K562 (cell line): ENCODE data around the gene SLC43A1. TPM values are rescaled to one million over a fixed set of nuclear protein-coding genes. Genes with fewer than 3 reads are reported as not detected.
A peak's percentile ranks its signal among the peaks of the same experiment; 100 is the strongest.

Experiments
- BHLHE40 ChIP-seq: IDR thresholded peaks from 2 replicates; pipeline ENCODE4 v1.6.1; 2011; ENCODE audit warnings: low read length, improper control_type of control experiment
- CEBPG ChIP-seq, 3 experiments: fragments of 200-800 bp in 1 of 3; sonication (Bioruptor generic) in 1 of 3; sonication (generic) in 1 of 3; formaldehyde crosslinking in 1 of 3; IDR thresholded peaks in 2 of 3; conservative IDR thresholded peaks in 1 of 3; 2 replicates each; pipeline versions ENCODE4 v1.6.1 to v1.8.0; 2016 to 2022; ENCODE audit warnings: missing compliant biosample characterization in 2 of 3, missing genetic modification characterization in 2 of 3, mild to moderate bottlenecking in 1 of 3, missing genetic modification reagents in 1 of 3
- CTBP1 ChIP-seq: fragments of 450-650 bp; IDR thresholded peaks from 2 replicates; pipeline ENCODE4 v1.6.1; 2016; ENCODE audit warnings: borderline replicate concordance
- CXXC5 ChIP-seq: fragments of 250-450 bp; sonication (Bioruptor Pico); IDR thresholded peaks from 2 replicates; pipeline ENCODE4 v1.8.0; 2022; ENCODE audit warnings: inconsistent platforms, mild to moderate bottlenecking, moderate library complexity
- ELF4 ChIP-seq: fragments of 450-650 bp; formaldehyde crosslinking; IDR thresholded peaks from 2 replicates; pipeline ENCODE4 v1.4.0; 2022; ENCODE audit warnings: missing genetic modification characterization
- HBP1 ChIP-seq: fragments of 450-650 bp; formaldehyde crosslinking; IDR thresholded peaks from 2 replicates; pipeline ENCODE4 v1.4.0; 2022; ENCODE audit warnings: missing genetic modification characterization
- L3MBTL2 ChIP-seq: fragments of 450-650 bp; IDR thresholded peaks from 2 replicates; pipeline ENCODE4 v1.6.1; 2016; ENCODE audit warnings: mild to moderate bottlenecking, moderate library complexity
- MCM7 ChIP-seq, 2 experiments: fragments of 450-650 bp; IDR thresholded peaks; 2 replicates each; pipeline ENCODE4 v1.6.1; 2016 to 2018
- NONO ChIP-seq, 2 experiments: fragments of 200-400 bp in 1 of 2; fragments of 450-650 bp in 1 of 2; formaldehyde crosslinking in 1 of 2; IDR thresholded peaks; 2 replicates each; pipeline ENCODE4 v1.6.1; 2017; ENCODE audit warnings: low read depth in 2 of 2, mild to moderate bottlenecking in 2 of 2, moderate library complexity in 2 of 2, low read length in 1 of 2
- PKNOX1 ChIP-seq: fragments of 450-650 bp; IDR thresholded peaks from 2 replicates; pipeline ENCODE4 v1.6.1; 2016
- POLR2G ChIP-seq: fragments of 200-400 bp; formaldehyde crosslinking; IDR thresholded peaks from 2 replicates; pipeline ENCODE4 v1.6.1; 2017; ENCODE audit warnings: low read depth, mild to moderate bottlenecking, antibody characterized with exemption, low read length, moderate library complexity
- RAD21 ChIP-seq, 2 experiments: fragments of 250-450 bp in 1 of 2; fragments of 450-650 bp in 1 of 2; sonication (Bioruptor Pico) in 1 of 2; formaldehyde crosslinking in 1 of 2; IDR thresholded peaks in 1 of 2; conservative IDR thresholded peaks in 1 of 2; 2 replicates each; pipeline versions ENCODE4 v1.4.0 to v1.8.0; 2020 to 2022; ENCODE audit warnings: mild to moderate bottlenecking in 2 of 2, moderate library complexity in 1 of 2
- RBM14 ChIP-seq: fragments of 200-400 bp; formaldehyde crosslinking; IDR thresholded peaks from 2 replicates; pipeline ENCODE4 v1.6.1; 2018; ENCODE audit warnings: low read depth, mild to moderate bottlenecking, low read length, moderate library complexity, borderline replicate concordance; ENCODE audit not compliant: insufficient read depth
- SMARCA4 ChIP-seq: fragments of 450-650 bp; IDR thresholded peaks from 2 replicates; pipeline ENCODE4 v1.6.1; 2016
- TCF15 ChIP-seq: fragments of 250-450 bp; sonication (Bioruptor Pico); IDR thresholded peaks from 2 replicates; pipeline ENCODE4 v1.8.0; 2022; ENCODE audit warnings: moderate library complexity, mild to moderate bottlenecking, inconsistent platforms
- ZBTB9 ChIP-seq: fragments of 450-650 bp; formaldehyde crosslinking; IDR thresholded peaks from 2 replicates; pipeline ENCODE4 v1.4.0; 2020; ENCODE audit warnings: mild to moderate bottlenecking, moderate library complexity
- ZNF143 ChIP-seq: sonication (generic); formaldehyde crosslinking; IDR thresholded peaks from 2 replicates; pipeline ENCODE4 v1.9.0; 2022; ENCODE audit warnings: mild to moderate bottlenecking, missing genetic modification reagents
- ZNF212 ChIP-seq: fragments of 450-650 bp; formaldehyde crosslinking; IDR thresholded peaks from 2 replicates; pipeline ENCODE4 v1.4.0; 2020; ENCODE audit warnings: mild to moderate bottlenecking
- ZNF740 ChIP-seq, 3 experiments: fragments of 200-800 bp in 1 of 3; sonication (Bioruptor generic) in 1 of 3; sonication (generic) in 1 of 3; formaldehyde crosslinking in 1 of 3; IDR thresholded peaks; 2 replicates each; pipeline versions ENCODE4 v1.6.1 to v1.8.0; 2016 to 2022; ENCODE audit warnings: mild to moderate bottlenecking in 2 of 3, missing compliant biosample characterization in 2 of 3, missing genetic modification characterization in 2 of 3, missing genetic modification reagents in 1 of 3
- polyA plus RNA-seq, 8 experiments: library from polyadenylated mRNA; depleted of rRNA in 4 of 8; stranded (reverse) in 5 of 8; unstranded in 3 of 8; fragments of >200 nt; fragmentation: Nextera tagmentation in 2 of 8; fragmentation: Illumina TruSeq in 1 of 8; extraction: Ambion mirVana in 2 of 8; extraction: Trizol in 1 of 8; gene quantifications; 2 replicates each; pipeline versions ENCODE4 v1.2.1 to v1.2.3, GENCODE V29; 2011 to 2014; ENCODE audit warnings: inconsistent platforms in 1 of 8, missing spikeins in 1 of 8
- total RNA-seq, 7 experiments: library from RNA; depleted of rRNA in 6 of 7; stranded (reverse); fragments of >200 nt in 6 of 7; fragmentation: Illumina TruSeq in 2 of 7; extraction: Trizol in 2 of 7; gene quantifications; 2 replicates each; pipeline versions ENCODE4 v1.2.1 to v1.2.3, GENCODE V29; 2011 to 2021; ENCODE audit warnings: low replicate concordance in 1 of 7

The SLC43A1 gene
- total and polyA plus RNA-seq, 9 of the 15 experiments (the other 6 are each of a cell fraction or from before 2014, with no cell fraction given), result 2.6 to 41.8 (median 24.6) TPM

GRCh38 chr11:57493507-57494503 lies 21.7 kb downstream of the SLC43A1 start (continued):
- peak; percentile 99 for TF ChIP-seq CEBPG (CRISPR knock-in tag; IDR thresholded peaks at IDR 0.05)
- peak; percentile 89 to 93 for TF ChIP-seq CEBPG (tag; conservative IDR thresholded peaks at IDR 0.05 in 1 of 2, IDR thresholded peaks at IDR 0.05 in 1 of 2)
- no peak for TF ChIP-seq RBM14
- no peak for TF ChIP-seq SMARCA4
- TF ChIP-seq PKNOX1, result peak; percentile 5; the same call in 1 of the 2 replicates
- TF ChIP-seq ELF4 (CRISPR knock-in tag), result 0 out of 2 replicates have a peak, but pooled peaks have one; percentile 22
- TF ChIP-seq ZNF143 (CRISPR knock-in tag), result 0 out of 2 replicates have a peak, but pooled peaks have one; percentile 30
- peak; percentile 70 to 86 for TF ChIP-seq RAD21 (CRISPR knock-in tag; conservative IDR thresholded peaks at IDR 0.05 in 1 of 2, IDR thresholded peaks at IDR 0.05 in 1 of 2)
- TF ChIP-seq BHLHE40, result peak; percentile 80
- TF ChIP-seq NONO (IDR thresholded peaks at IDR 0.05; ENCODE audit: low read depth in 2 of 2, low read length in 1 of 2), result 0 out of 4 replicates have a peak, but pooled peaks of 1 of the 2 experiments have one; percentile 56
- TF ChIP-seq ZBTB9 (CRISPR knock-in tag), result peak; percentile 76; the same call in 1 of the 2 replicates
- TF ChIP-seq HBP1 (CRISPR knock-in tag), result no peak
- peak; percentile 58 for TF ChIP-seq CTBP1
- TF ChIP-seq MCM7 (IDR thresholded peaks at IDR 0.05), result no peak
- peak; percentile 43; the same call in 1 of the 2 replicates for TF ChIP-seq L3MBTL2
- no peak for TF ChIP-seq ZNF212 (CRISPR knock-in tag)
- peak; percentile 74 for TF ChIP-seq CXXC5 (CRISPR knock-in tag)
- peak; percentile 91 for TF ChIP-seq TCF15 (CRISPR knock-in tag)
- TF ChIP-seq POLR2G, result peak; percentile 36; the same call in 1 of the 2 replicates
- TF ChIP-seq ZNF740 (CRISPR knock-in tag; IDR thresholded peaks at IDR 0.05), result peak; percentile 47; the same call in 1 of the 2 replicates
- no peak for TF ChIP-seq ZNF740 (tag; IDR thresholded peaks at IDR 0.05)
